ENCODE results near the gene DLL4. TPM values are rescaled to one million over a fixed set of nuclear protein-coding genes. Genes with fewer than 3 reads are reported as not detected.

DLL4 gene
- total RNA-seq, 3 donors from 2014 or later: 9.4 to 23.0 (median 15.6) TPM

GRCh38 chr15:40925495-40925862 lies 3.7 kb upstream of the DLL4 start:
- no peaks in the 10 kb centered on the region for H3K9me3 ChIP-seq
- no peaks in the 10 kb centered on the region for H3K36me3 ChIP-seq (ENCODE audit: low read depth)
- no peak for TF ChIP-seq CTCF (IDR thresholded peaks at IDR 0.05)
- peak in 1 of 3 donors; percentile 48 for DNase-seq
- peaks cover 64% of the 10 kb centered on the region for H3K4me1 ChIP-seq (ENCODE audit: low read depth)
- H3K4me3 ChIP-seq: no peak overlapping the region
- intact Hi-C loops (cut with DNase I, micrococcal nuclease): no loop called here
- no peak for ATAC-seq

- DNase-seq (peak in 1 of 3 donors; percentile 70), ATAC-seq (peak; percentile 3)
- no peaks in the 10 kb centered on the region for H3K36me3 ChIP-seq (ENCODE audit: low read depth)
- H3K9me3 ChIP-seq: no peaks in the 10 kb centered on the region
- TF ChIP-seq CTCF (IDR thresholded peaks at IDR 0.05): no peak
- intact Hi-C loops (cut with DNase I, micrococcal nuclease): no loop called here
- H3K4me3 ChIP-seq: no peak overlapping the region
- H3K4me1 ChIP-seq (ENCODE audit: low read depth): peaks cover 70% of the 10 kb centered on the region
Observed at GRCh38 chr15:40925863-40926658, 3.1 kb upstream of the DLL4 start.

GRCh38 chr15:40926659-40927494 lies 2.3 kb upstream of the DLL4 start:
- Histone ChIP-seq H3K4me1 (ENCODE audit: low read depth) (peaks cover 72% of the 10 kb centered on the region), H3K36me3 (ENCODE audit: low read depth) (no peaks in the 10 kb centered on the region), H3K9me3 (no peaks in the 10 kb centered on the region), H3K4me3 (no peak overlapping the region)
- ATAC-seq (no peak), DNase-seq (no peak)
- intact Hi-C loops (cut with DNase I, micrococcal nuclease): no loop called here
- no peak for TF ChIP-seq CTCF (IDR thresholded peaks at IDR 0.05)

GRCh38 chr15:40927495-40927872 lies 1.7 kb upstream of the DLL4 start:
- H3K36me3 ChIP-seq (ENCODE audit: low read depth): no peaks in the 10 kb centered on the region
- TF ChIP-seq CTCF (IDR thresholded peaks at IDR 0.05): no peak
- H3K4me1 ChIP-seq (ENCODE audit: low read depth): peaks cover 70% of the 10 kb centered on the region
- H3K9me3 ChIP-seq: no peaks in the 10 kb centered on the region
- intact Hi-C loops (cut with DNase I, micrococcal nuclease): no loop called here
- ATAC-seq (no peak), DNase-seq (peak in 2 of 3 donors; percentile 52 to 73)
- H3K4me3 ChIP-seq: no peak overlapping the region

- H3K4me3 ChIP-seq: no peak overlapping the region
- peak; percentile 1 for ATAC-seq
- H3K36me3 ChIP-seq (ENCODE audit: low read depth): no peaks in the 10 kb centered on the region
- TF ChIP-seq CTCF (IDR thresholded peaks at IDR 0.05): no peak
- intact Hi-C loops (cut with DNase I, micrococcal nuclease): no loop called here
- DNase-seq: peak; percentile 75 to 82 (median 77)
- peaks cover 63% of the 10 kb centered on the region for H3K4me1 ChIP-seq (ENCODE audit: low read depth)
- no peaks in the 10 kb centered on the region for H3K9me3 ChIP-seq
Observed at GRCh38 chr15:40927873-40928806, 1.0 kb upstream of the DLL4 start.
